ENCODE data around the gene FCGR3A.
"Not testable (repeated sequence)": the region's sequence is repeated elsewhere in the genome, so short reads cannot be mapped to it uniquely, and the experiment has no call there.

Gene FCGR3A

DNA sequence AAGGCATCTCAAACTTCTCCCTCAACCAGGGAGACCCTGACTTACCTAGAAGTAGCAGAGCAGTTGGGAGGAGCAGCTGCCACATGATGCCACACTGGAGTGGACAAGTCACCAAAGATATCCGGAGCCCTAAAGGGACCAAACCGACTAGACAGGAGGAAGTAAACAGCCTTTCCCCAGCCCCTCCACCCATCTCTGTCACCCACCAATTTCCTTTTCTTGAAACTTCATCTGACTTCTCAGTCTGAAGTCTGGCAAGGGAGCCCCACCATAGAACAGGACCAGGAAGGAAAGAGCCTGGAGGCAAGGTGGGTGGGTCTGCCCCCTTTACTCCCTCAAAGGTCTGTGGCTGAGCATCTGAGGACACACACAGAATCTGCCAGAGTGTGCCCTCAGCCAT is at the start of gene FCGR3A:
FCGR3A (minus strand) TSS at position 167 of the 400 bp plus-strand sequence; CDS start at position 85, 82 bp downstream.
- FAIRE-seq (no peak), DNase-seq (ENCODE audit: insufficient read length, low spot score) (no peak)
- no peak for TF ChIP-seq POLR2A (IDR thresholded peaks at IDR 0.05; ENCODE audit: low read depth, low read length)

DNA sequence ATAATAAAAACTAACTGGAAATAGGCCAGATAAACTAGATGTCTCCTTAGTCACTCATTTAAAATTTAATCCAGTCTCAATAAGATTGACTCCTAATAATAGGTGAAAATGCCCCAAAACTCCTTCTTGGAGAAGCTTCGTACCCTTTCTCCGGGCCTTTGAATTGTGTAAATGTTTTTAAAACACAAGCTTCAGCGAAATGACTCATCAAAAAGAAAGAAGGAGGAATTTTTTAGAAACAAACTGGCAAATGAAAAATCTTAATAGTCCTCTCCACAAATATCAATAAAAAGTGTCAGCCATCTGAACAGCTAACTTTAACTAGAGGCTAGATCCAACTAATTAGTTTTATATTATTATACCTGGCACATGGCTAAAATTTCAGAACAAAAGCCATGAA is 47.5 kb upstream of the FCGR3A start:
- not testable (repeated sequence) for DNase-seq (ENCODE audit: insufficient read length, low spot score); FAIRE-seq

DNA sequence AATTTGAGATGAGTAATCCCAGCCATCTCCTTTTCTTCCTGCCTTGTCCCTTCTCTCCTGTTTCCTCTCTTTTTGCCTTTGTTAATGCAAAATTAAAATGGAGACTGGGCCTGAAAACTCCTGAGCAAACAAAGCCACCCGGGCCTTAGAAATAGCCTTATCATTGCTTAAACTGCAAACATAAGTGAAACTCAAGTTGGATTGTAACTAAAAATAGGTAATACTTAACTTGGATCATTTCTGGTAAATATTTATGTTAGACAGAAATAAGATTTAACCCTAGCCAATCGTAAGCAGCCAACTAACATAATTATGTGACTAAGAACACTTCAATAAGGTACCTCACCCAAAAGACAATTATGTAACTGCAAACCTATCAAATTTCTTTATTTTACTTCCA is 46.0 kb upstream of the FCGR3A start:
- DNase-seq (ENCODE audit: insufficient read length, low spot score); FAIRE-seq: not testable (repeated sequence)

DNA sequence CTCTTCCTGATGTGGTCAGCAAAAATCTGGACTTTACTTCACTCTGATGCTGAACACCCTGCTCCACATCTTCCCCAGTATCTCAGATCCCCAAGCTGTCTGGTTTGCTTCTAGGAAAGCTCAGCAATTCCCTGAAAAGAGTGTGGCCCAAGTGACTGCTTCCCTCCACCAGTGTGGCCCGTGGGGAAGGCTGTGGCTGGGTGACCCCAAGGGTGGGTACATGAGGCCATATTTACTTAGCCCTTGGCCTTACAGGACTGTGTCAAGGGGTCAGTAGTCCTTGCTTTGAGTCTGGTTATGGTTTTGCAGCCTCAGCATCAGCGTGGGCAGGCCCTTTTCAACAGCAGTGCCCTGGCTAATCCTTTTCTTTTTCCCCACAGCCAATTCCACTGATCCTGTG is 45.6 kb upstream of the FCGR3A start:
- not testable (repeated sequence) for FAIRE-seq

DNA sequence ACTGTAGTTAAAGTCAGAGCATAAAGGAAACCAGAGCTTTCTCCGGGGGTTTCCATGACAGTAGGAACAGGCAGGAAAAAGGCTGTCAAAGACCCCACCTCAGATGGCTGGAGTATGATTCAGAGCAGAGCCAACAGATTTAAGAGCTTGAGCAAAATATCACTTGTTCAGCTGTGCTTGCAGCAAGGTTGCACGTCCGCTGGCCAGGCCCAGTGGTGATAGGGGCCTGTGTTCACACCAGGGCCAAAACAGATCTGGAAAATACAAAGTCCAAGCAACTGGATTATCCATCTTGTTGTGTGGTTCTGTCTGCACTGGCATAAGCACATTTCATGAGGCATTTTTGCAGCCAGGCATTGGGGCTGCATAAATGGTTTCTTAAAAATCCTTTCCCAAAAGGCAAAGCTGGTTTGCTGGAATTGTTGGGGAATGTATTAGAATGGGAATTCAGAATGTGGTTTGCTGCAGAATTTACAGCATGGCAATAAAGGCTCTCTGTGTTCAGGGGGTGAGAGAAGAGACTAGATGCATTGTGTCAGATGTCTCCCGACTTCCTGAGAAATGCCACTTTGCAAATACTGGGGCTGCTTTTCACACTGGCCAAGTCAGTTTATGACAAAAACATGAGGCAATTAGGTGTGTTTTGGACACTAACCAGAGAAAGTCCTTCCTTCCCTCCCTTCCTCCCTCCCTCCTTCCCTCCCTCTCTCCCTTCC is 44.8 kb upstream of the FCGR3A start:
- DNase-seq (ENCODE audit: insufficient read length, low spot score) = not testable (repeated sequence)
- FAIRE-seq = peak; percentile 30

More for the DNA sequence above, 45.6 kb upstream of the FCGR3A start:
- DNase-seq (ENCODE audit: insufficient read length, low spot score) = not testable (repeated sequence)

DNA sequence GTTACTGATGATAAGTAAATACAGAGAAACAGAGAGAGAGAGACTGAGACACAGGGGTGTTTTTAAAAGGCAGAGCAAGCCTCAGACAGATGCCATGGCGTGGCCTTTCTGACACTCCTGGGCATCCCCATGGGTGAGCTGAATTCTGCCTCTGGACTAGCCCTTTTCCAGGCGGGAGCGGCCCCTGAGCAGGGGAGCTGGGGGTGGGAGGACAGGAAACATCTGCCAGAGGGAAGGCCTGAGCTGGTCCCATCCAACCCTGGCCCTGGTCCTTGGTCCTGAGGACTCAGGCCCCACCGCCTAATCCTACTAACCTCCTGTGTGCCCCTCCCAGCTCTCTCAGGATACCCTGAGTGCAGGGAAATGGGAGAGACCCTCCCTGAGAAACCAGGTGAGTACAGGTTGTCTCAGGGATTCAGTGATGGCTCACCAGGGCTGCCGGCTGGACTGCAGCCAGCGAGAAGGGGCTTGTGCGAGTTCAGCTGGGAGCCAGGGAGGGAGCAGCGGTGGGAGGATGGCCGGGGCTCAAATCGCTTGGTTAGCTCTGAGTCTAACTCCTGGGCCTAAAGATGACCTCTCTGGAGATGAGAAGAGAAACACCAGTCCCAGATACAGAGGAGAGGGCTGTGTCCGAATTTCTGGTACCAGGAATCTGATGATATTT is 43.6 kb upstream of the FCGR3A start:
- DNase-seq (ENCODE audit: insufficient read length, low spot score); FAIRE-seq: not testable (repeated sequence)

DNA sequence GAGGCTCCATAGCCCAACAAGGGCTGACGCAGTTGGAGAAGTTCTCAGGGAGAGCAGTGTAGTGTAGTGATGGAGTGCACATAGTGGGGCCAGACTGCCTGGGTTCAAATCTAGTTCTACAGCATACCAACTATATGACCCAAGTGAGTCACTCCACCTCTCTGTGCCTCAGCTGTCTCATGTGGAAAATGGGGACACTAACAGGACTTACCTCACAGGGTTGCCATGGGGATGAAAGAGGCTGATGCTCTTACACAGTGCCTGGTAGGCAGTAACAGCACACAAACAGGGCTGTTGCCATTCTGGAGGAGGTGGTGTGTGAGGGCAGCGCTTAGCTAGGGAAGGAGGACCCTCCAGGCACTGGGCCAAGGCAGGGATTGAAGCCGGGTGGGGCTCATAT is 43.0 kb upstream of the FCGR3A start:
- not testable (repeated sequence) for FAIRE-seq; DNase-seq (ENCODE audit: insufficient read length, low spot score)

DNA sequence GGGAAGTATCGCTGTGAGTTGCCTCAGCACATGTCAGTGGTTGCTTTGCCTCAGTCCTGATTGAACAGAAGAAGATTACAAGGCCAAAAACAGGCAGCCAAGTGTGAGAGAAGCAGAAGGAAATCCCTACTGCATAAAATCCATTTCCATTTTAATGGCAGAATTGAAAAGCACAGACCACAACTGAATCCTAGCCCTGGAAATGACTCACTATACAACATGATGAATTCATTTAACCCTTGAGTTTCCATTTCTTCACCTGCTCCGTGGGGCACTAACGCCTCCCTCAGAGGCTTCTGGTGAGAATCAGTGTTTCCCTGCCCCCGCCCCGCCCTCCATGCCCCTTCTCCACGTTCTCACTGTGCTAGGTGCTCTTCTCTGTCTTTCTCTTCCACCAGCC is 40.3 kb upstream of the FCGR3A start:
- DNase-seq (ENCODE audit: insufficient read length, low spot score); FAIRE-seq: not testable (repeated sequence)

DNA sequence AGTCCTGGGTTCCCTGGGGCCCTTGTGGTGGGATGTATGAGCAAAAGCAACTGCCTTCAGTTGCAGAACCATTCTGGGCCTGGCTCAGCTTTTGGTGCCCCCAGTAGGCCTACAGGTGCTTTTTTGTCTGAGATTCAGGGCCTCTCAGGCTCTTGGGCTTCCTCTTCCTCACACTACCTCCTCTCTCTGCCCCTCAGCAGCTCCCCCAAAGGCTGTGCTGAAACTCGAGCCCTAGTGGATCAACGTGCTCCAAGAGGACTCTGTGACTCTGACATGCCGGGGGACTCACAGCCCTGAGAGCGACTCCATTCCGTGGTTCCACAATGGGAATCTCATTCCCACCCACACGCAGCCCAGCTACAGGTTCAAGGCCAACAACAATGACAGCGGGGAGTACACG is 39.7 kb upstream of the FCGR3A start:
- DNase-seq (ENCODE audit: insufficient read length, low spot score); FAIRE-seq: not testable (repeated sequence)

DNA sequence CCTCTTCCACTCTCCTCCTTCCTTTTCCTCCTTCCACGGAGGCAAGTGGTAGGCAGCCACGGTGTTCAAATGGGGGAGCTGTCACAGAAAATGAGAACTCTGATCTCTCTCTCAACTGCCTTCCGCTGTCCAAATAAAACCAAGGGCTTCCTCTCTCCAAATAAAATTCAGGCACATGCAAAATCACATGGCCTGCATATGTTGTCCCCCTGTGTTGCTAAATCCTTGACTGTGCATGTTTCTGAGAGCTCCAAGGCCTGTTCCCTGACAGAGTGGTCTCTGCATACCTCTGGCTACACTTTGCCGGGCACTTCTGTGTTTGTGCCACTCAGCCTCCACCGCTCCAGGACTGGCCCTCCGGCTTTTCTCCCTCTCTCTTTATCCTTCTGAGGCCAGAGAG is 39.0 kb upstream of the FCGR3A start:
- DNase-seq (ENCODE audit: insufficient read length, low spot score); FAIRE-seq: not testable (repeated sequence)

DNA sequence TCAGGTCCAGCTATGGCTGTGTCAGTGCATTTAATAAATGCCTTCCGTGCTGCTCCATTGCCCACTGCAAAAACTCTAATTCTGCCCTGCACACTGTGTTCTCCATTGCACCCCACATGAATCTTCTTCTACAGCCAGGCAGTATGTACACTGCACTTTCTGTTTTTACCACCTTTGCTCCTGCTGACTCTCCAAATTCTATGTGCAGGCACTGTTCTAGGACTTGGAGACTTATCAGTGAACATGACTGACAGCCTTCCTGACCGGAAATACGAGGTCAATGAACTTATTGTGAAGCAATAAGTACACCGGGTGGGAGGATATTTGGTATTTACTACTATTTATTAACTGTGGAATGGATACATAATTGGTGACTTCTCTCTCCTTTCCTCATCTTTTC is 33.3 kb upstream of the FCGR3A start:
- not testable (repeated sequence) for DNase-seq (ENCODE audit: insufficient read length, low spot score); FAIRE-seq

DNA sequence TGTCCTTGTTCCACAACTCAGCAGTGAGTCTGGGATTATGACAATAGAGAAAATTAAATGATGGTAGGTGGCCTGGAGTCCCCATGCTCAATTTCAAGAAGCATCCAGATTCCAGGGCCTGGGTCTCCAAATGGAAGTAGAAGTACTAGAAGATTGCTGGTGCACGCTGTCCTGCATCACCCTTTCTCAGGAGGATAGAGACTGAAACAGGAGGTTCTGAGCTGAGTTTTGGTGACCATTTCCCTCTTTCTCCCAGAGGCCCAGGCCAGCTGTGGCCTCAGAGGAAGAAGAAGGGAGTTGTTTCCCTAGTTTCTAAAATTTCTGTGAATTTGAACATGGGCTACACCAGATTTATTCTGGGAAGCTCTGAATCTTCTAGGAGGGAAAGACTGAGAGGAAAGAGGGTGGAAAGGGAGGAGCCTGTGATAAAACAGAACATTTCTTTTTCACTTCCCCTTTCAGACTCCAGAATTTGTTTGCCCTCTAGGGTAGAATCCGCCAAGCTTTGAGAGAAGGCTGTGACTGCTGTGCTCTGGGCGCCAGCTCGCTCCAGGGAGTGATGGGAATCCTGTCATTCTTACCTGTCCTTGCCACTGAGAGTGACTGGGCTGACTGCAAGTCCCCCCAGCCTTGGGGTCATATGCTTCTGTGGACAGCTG is 31.4 kb upstream of the FCGR3A start:
- not testable (repeated sequence) for FAIRE-seq

DNA sequence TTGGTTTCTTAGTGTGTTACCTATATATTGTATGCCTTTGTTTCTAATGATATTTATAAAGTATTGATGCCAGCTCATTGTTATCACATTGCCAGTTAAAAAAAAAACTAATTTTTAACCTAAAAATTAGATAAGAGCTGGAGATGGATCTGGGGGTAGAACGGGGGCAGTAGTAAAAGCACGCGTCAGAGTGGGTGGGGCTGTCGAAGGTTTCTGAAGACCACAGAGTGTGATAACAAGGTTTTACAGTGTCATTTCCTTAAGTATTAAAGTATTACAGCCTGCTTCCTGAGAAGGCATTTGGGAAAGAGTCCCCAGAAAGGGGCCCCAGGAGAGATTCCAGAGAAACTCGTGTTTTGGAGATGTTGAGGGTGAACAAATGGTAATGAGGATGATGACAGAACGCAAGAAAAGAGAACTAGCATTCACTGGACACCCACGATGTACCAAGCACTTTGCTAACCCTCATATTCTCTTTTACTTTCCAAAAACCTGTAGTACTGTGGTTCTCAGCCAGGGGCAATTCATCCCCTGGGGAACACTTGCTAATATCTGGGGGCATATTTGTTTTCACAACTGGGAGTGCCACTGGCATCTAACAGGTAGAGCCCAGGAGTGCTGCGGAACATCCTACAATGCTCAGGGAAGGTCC is 30.4 kb upstream of the FCGR3A start:
- not testable (repeated sequence) for DNase-seq (ENCODE audit: insufficient read length, low spot score); FAIRE-seq

More for the DNA sequence above, 31.4 kb upstream of the FCGR3A start:
- DNase-seq (ENCODE audit: insufficient read length, low spot score) = not testable (repeated sequence)

DNA sequence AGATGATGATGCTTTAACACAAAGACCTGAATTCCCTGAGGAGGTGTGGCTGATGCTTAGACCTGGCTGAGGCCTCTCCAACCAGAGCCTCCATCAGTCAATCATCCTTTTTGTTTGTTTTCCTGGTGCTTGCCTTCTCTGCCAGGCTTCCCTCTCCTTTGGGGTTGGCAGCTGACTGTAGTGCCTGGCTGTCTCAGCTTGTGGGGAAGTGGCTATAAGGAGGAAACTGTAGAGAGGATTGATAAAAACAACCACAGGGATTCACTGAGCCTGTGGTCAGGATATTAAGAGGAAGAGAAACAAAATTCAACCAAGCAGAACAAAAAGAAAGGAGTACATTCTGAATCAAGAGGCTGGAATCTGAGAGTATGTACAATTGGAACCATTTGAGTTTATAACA is 27.1 kb upstream of the FCGR3A start:
- not testable (repeated sequence) for DNase-seq (ENCODE audit: insufficient read length, low spot score); FAIRE-seq

DNA sequence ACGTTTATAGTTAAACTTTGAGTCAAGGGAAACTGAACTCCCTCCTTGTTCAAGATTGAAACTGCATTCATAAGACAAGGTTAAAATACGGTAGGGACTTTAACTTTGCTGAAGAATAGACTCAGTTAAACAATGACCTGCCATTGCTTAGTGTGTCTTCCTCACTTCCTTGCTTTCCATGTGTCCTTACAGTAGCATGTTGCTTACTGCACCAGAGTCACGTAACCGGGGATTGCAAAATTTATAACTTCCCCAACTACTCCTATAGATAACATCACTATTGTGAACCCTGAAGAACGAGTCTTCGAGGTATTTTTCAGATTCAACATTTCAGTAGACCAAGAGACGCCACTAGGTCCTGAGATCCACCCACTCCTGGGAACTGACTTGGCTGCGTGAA is 22.1 kb upstream of the FCGR3A start:
- not testable (repeated sequence) for FAIRE-seq; DNase-seq (ENCODE audit: insufficient read length, low spot score)

DNA sequence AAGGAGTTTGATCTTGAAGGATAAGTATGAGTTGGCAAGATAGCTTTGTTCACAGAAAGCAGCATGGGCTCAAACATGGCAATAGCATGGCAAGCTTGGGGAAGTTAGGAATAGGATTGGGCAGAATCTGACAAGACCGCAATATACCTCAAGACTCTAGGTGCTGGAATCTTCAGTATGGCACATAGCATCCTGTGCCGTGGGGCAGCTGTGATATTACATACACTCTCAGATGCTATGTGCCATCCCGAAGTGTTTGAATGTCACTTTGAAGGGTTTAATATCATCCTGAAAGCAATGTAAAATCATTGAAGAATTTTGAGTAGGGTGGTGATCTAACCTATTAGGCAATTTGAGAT is 17.0 kb upstream of the FCGR3A start:
- not testable (repeated sequence) for DNase-seq (ENCODE audit: insufficient read length, low spot score); FAIRE-seq

DNA sequence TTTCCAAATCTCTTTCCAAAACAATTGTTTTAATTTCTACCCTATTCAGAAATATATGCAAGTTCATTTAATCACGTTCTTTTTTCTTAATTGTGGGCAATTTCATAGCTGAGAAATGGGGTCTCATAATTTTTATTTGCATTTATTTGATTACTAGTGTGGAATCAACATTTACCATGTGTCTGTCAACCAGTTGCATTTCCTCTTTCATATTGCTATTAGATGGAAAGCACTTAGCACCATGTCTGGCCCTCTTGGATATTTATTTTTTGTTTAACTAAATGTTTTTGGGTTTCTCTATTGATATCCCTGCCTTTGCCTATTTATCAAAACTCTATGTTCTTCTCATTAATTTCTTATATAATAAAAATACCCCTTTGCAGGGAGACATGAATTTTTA is 13.9 kb upstream of the FCGR3A start:
- FAIRE-seq = not testable (repeated sequence)

DNA sequence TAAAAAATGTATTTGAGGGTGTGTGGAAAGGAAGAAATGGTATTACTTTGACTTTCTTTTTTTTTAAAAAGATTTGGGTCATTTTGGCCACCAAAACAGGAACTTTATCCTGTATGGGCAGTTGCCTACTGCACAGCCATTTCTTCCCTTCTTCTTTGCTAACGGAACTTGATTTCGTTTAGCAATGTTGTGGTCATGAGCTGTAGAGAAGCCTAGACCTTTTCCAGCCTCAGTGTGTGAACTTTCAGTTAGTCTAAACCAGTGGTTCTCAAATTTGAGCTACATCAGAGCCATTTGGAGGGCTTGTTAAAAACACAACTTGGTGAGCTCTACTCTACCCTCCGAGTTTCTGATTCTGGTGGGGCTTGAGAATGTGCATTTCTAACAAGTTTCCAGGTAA is 12.8 kb upstream of the FCGR3A start:
- DNase-seq (ENCODE audit: insufficient read length, low spot score); FAIRE-seq: not testable (repeated sequence)

More for the DNA sequence above, 13.9 kb upstream of the FCGR3A start:
- DNase-seq (ENCODE audit: insufficient read length, low spot score) = not testable (repeated sequence)

DNA sequence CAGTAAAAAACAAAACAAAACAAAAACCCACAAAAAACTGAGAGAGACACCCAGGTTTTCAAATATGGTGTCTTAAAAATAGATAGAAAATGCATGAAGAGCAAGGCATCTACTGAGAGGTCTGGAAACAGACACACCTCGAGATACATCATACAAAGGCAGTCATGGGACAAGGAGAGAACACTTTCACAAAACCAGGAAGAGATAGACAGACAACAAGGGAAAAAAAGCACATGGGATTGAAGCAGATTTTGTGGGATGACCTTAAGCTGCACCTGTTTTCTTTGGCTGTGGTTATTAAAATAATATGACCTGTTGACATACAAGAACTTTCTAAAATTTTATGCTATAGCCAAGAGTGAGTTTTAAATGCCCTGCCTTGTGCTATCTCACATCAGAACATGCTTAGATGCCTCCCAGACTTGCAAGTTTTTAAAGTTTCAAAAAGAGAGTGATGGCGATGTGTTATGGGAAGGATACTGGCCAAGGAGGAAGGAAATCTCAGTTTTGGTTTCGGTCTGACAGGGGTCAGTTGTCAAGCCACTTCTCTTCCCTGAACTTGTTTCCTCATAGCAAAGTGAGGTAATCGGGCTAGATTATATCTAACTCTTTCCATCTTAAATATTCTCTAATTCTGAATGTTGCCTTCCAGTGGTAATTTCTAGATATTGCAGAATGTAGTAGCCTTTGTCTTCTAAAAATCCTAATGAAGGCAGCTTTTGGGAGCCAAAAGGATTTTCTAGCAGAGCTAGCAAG is 11.5 kb upstream of the FCGR3A start:
- FAIRE-seq = not testable (repeated sequence)

More for the DNA sequence above, 11.5 kb upstream of the FCGR3A start:
- DNase-seq (ENCODE audit: insufficient read length, low spot score) = not testable (repeated sequence)

Measured in H54 (cell line).